Erythroblast (primary cell): Measurements from ENCODE around the gene BIRC5.

ENCODE experiments used
- GATA1 ChIP-seq: IDR thresholded peaks from 2 replicates; pipeline ENCODE4 v1.6.1; 2011; ENCODE audit warnings: low read depth, mild to moderate bottlenecking, control low read depth, low read length, moderate library complexity
- POLR2A ChIP-seq: IDR thresholded peaks from 2 replicates; pipeline ENCODE4 v1.6.1; 2011; ENCODE audit warnings: mild to moderate bottlenecking, low read length

GRCh38 chr17:78267253-78268073, 53.4 kb downstream of the BIRC5 start:
- TF ChIP-seq POLR2A (no peak), GATA1 (no peak)
